GM18519 (cell line): Measurements from ENCODE around the gene GARIN5B.

ENCODE experiments used
- ATAC-seq: cut with Tn5 transposase; IDR thresholded peaks from one replicate; pipeline ENCODE4 v1.9.1; 2021; ENCODE audit warnings: mild to moderate bottlenecking, moderate library complexity; ENCODE audit not compliant: unreplicated experiment, low FRiP score

Gene GARIN5B

DNA sequence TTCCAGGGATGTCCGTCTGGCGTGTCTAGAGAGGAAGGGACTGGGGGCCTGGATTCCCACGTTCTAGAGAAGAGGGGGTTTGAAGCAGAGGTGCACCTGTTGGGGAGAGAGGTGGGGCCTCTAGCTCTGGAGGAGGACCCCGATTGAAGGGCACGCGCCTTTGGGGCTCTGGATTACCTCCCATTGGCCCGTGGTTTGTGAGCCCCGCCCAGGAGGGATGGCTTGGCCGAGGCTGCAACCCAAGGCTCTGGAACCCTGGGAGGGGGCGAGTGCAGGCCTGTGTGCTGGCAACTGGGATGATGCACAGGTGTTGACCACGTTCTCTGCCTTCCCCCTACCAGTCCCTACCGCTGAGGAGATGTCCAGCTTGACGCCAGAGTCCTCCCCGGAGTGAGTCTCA, 58.1 kb downstream of the GARIN5B start:
- ATAC-seq, result no peak
